ENCODE measurements around the gene ZNF548.
"Not testable (repeated sequence)": the region's sequence is repeated elsewhere in the genome, so short reads cannot be mapped to it uniquely, and the experiment has no call there.

Gene ZNF548

GRCh38 chr19:57363688-57364181, 25.9 kb upstream of the ZNF548 start:
- H3K4me3 ChIP-seq (ENCODE audit: low read depth, low read length), result peak overlapping the region; percentile 79
- in situ Hi-C loops (cut with HindIII; ENCODE audit: low pct_ligation_motif_present, low sequenced_read_pairs), result no loop called here

GRCh38 chr19:57366776-57367175, 22.9 kb upstream of the ZNF548 start:
- H3K27ac ChIP-seq, result no peak overlapping the region
- in situ Hi-C loops (cut with HindIII; ENCODE audit: low pct_ligation_motif_present, low sequenced_read_pairs), result no loop called here
- no peak for DNase-seq
- H3K36me3 ChIP-seq (replicated peaks), result no peaks in the 10 kb centered on the region
- H3K27me3 ChIP-seq (replicated peaks), result no peaks in the 10 kb centered on the region
- no peak overlapping the region for H3K4me3 ChIP-seq (ENCODE audit: low read depth, low read length)
- no peak for TF ChIP-seq CTCF (IDR thresholded peaks at IDR 0.05; ENCODE audit: low read depth, low read length, missing control alignments)

More at GRCh38 chr19:57363688-57364181, 25.9 kb upstream of the ZNF548 start:
- DNase-seq, result peak; percentile 18
- no peak for TF ChIP-seq CTCF (IDR thresholded peaks at IDR 0.05; ENCODE audit: low read depth, low read length, missing control alignments)
- Histone ChIP-seq H3K27ac (peak overlapping the region; percentile 73), H3K36me3 (replicated peaks) (no peaks in the 10 kb centered on the region), H3K27me3 (replicated peaks) (no peaks in the 10 kb centered on the region)

- no peak for TF ChIP-seq CTCF (IDR thresholded peaks at IDR 0.05; ENCODE audit: low read depth, low read length, missing control alignments)
- no peak overlapping the region for H3K4me3 ChIP-seq (ENCODE audit: low read depth, low read length)
- no peaks in the 10 kb centered on the region for H3K27me3 ChIP-seq (replicated peaks)
- peaks cover 36% of the 10 kb centered on the region for H3K36me3 ChIP-seq (replicated peaks)
- no peak overlapping the region for H3K27ac ChIP-seq
- in situ Hi-C loops (cut with HindIII; ENCODE audit: low pct_ligation_motif_present, low sequenced_read_pairs), result no loop called here
- no peak for DNase-seq
Observed at GRCh38 chr19:57374179-57374578, 15.5 kb upstream of the ZNF548 start.

GRCh38 chr19:57374647-57375046, 15.0 kb upstream of the ZNF548 start:
- H3K4me3 ChIP-seq (ENCODE audit: low read depth, low read length); H3K27me3 ChIP-seq (replicated peaks); DNase-seq; H3K27ac ChIP-seq; in situ Hi-C loops (cut with HindIII; ENCODE audit: low pct_ligation_motif_present, low sequenced_read_pairs): not testable (repeated sequence)
- H3K36me3 ChIP-seq (replicated peaks), result peaks cover 36% of the 10 kb centered on the region

- Histone ChIP-seq H3K27me3 (replicated peaks) (no peaks in the 10 kb centered on the region), H3K36me3 (replicated peaks) (peaks cover 36% of the 10 kb centered on the region), H3K27ac (no peak overlapping the region), H3K4me3 (ENCODE audit: low read depth, low read length) (no peak overlapping the region)
- DNase-seq, result no peak
- TF ChIP-seq CTCF (IDR thresholded peaks at IDR 0.05; ENCODE audit: low read depth, low read length, missing control alignments), result no peak
- in situ Hi-C loops (cut with HindIII; ENCODE audit: low pct_ligation_motif_present, low sequenced_read_pairs), result no loop called here
Observed at GRCh38 chr19:57376151-57376550, 13.5 kb upstream of the ZNF548 start.

- in situ Hi-C loops (cut with HindIII; ENCODE audit: low pct_ligation_motif_present, low sequenced_read_pairs), result no loop called here
- DNase-seq, result no peak
- Histone ChIP-seq H3K27me3 (replicated peaks) (no peaks in the 10 kb centered on the region), H3K4me3 (ENCODE audit: low read depth, low read length) (no peak overlapping the region), H3K36me3 (replicated peaks) (peaks cover 31% of the 10 kb centered on the region), H3K27ac (no peak overlapping the region)
- no peak for TF ChIP-seq CTCF (IDR thresholded peaks at IDR 0.05; ENCODE audit: low read depth, low read length, missing control alignments)
Observed at GRCh38 chr19:57377498-57378146, 12.0 kb upstream of the ZNF548 start.

All from brain microvascular endothelial cell (primary cell).